HG03039 (cell line): ENCODE measurements around the gene AAR2.

Source experiments
- ATAC-seq: cut with Tn5 transposase; IDR thresholded peaks from one replicate; pipeline ENCODE4 v1.9.1; 2021; ENCODE audit warnings: mild to moderate bottlenecking, moderate library complexity; ENCODE audit not compliant: unreplicated experiment

AAR2 gene

GRCh38 chr20:36217226-36217625 lies 19.1 kb upstream of the AAR2 start:
- no peak for ATAC-seq

DNA sequence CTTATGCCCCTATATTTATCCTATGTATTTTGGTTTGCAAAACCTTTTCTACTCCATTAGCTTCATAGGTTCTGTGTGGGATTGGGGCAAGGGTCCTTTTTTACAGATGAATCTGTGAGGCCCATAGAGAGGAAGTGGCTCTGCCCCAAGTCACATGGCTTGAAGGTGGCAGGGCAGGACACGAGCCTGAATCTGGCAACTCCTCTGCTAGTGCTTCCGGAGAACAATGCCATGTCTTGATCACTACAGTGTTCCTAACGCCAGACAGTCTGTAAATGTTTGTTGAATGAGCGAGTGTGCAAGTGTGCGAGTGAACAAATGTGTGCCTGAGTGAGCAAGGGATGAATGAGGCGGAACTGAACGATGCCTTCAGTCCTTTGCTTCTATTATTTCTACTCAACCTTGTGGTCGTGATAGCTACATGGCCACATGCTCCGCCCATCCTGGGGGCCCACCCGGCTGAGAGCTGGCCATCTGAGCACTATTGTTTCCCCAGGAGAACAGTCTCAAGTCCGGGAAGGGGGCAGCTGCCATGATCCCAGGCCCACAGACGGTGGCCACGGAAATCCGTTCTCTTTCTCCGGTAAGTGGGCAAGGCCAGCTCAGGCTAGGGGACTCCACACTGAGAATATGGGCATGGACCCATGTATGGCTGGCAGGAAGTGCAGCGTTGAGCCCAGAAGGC lies 17.8 kb upstream of the AAR2 start:
- no peak for ATAC-seq

GRCh38 chr20:36219671-36220220 lies 16.5 kb upstream of the AAR2 start:
- ATAC-seq: no peak

DNA sequence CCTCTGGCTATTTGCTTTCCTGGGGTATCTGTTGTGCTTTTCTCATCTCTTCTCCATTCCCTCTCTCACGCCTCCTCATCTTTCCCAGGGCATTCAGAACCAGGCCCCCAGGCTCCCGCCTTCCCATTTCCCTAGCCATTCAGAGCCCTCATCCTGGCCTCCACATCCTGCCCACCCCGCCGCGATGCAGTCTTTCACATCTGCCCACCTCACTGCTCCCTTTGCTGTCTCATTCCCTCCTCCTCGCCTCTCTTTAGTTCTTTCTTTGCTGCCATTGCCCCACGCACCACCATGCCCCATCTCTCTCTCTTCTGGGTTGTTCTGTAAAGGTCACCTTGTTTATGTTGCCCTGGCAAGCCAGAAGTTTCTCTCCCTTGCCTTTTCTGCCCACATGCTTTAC lies 10.6 kb upstream of the AAR2 start:
- no peak for ATAC-seq

DNA sequence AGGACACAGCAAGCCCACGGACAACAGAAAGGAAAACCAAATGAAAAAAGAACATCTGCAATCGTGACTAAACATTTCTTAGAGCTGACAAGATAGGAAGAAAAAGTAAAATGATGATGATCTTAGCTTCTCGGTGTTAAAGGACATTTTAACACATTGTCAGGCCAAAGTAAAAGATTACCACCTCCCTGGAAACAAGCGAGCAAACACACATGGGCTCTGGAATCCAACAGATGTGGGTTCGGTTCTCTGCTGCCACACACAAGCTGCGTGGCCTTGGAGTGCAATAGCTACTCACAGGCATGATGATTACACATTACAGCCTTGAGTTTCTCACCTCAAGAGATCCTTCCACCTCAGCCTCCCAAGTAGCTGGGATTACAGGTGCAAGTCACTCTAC lies 7.5 kb upstream of the AAR2 start:
- ATAC-seq: no peak

- ATAC-seq: no peak
Measured at GRCh38 chr20:36230019-36230418, 6.3 kb upstream of the AAR2 start.

GRCh38 chr20:36231331-36231730 lies 4.9 kb upstream of the AAR2 start:
- ATAC-seq: no peak

- ATAC-seq: no peak
Measured at GRCh38 chr20:36234771-36235320, 1.4 kb upstream of the AAR2 start.

DNA sequence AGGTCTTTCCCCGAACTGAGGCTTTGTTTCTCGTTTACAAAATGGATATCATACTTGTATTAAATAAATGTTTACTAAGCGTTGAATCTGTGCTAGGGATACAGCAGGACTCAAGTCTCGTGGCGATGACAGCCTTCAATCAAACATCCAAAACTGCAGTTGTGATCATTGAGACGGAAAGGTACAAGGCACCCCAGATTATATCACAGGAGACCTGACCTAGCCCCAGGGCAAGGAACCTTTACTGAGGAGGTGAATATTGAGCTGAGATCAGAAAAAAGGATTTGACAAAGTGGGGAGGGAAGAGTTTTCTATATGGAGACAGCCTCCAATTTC lies 476 bp downstream of the AAR2 start:
- peak; percentile 13 for ATAC-seq

DNA sequence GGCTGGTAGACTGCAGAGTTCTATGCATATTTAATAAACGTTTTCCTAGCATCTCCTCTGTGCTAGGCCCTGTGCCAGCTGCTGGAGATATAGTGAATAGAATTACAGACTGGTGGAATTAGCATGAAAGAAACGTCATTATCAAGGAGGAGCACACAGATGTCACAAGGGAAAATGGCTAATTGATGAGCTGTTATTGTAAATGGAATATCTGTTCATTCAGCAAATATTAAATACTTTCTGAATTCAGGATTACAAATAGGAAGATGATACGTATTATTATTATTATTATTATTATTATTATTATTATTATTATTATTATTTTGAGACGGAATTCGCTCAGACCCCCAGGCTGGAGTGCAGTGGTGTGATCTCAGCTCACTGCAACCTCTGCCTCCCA lies 1.2 kb downstream of the AAR2 start:
- ATAC-seq: no peak

DNA sequence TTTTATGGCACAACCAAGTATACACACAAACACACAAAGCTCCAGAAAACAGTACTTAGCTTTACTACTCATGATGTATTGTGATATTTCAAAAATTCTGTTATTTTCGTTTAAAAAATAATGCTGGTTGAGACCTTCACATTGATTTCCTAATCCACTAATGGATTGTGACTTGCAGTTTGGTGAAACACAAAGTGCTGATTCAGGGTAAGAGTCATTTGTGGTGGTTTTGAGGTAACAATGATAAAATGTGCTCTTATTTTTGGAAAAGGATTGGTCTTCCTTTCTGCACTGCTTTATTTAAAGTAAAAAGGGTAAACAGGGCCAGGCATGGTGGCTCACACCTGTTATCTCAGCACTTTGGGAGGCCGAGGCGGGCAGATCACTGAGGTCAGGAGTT lies 1.9 kb downstream of the AAR2 start:
- ATAC-seq: no peak

- no peak for ATAC-seq
Measured at GRCh38 chr20:36238760-36239159, 2.5 kb downstream of the AAR2 start.

DNA sequence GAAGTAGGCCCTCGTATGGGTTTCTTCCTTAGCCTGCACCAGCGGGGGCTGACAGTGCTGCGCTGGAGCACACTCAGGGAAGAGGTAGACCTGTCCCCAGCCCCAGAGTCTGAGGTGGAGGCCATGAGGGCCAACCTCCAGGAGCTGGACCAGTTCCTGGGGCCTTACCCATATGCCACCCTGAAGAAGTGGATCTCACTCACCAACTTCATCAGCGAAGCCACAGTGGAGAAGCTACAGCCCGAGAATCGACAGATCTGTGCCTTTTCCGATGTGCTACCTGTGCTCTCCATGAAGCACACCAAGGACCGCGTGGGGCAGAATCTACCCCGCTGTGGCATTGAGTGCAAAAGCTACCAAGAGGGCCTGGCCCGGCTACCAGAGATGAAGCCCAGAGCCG lies 3.8 kb downstream of the AAR2 start:
- ATAC-seq: no peak

- ATAC-seq: no peak
Measured at GRCh38 chr20:36241678-36242077, 5.4 kb downstream of the AAR2 start.

DNA sequence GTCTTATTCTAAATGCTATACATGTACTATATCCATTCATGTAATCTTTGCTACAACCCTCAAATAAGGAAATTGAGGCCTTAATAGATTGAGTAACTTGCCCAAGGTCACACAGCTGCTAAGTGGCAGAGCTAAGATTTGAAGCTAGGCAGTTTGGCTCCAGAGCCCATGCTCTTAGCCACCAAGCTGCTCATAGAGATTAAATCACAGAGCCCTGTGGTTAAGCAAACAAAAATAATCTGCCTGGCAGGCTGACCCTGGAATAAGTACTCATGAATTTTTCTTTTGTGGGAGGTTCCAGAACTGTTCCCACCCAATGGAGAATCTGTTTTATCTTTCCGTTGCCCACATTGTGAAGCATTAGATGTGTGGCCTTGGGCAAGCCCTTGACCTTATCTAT lies 7.4 kb downstream of the AAR2 start:
- ATAC-seq: no peak

GRCh38 chr20:36246401-36246800 lies 10.1 kb downstream of the AAR2 start:
- ATAC-seq: no peak

DNA sequence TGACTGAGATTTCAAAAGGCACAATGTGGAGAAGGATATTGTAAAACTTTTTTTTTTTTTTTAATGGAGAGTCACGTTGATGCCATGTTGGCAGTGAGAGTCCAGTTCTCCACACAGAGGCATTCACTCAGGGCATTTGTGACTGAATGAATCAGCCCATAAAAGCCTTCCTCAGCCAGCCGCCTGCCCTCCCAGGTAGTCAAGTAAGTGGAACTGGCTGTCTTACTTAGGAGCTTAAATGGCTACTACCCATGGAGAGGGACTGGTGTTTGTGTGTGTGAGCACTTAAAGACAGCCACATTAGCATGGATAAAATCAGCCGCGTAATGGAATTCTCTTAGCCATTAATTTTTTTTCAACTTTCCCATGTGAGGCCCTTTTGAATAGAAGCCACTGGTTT lies 12.6 kb downstream of the AAR2 start:
- ATAC-seq: no peak

- no peak for ATAC-seq
Measured at GRCh38 chr20:36249450-36249849, 13.2 kb downstream of the AAR2 start.

DNA sequence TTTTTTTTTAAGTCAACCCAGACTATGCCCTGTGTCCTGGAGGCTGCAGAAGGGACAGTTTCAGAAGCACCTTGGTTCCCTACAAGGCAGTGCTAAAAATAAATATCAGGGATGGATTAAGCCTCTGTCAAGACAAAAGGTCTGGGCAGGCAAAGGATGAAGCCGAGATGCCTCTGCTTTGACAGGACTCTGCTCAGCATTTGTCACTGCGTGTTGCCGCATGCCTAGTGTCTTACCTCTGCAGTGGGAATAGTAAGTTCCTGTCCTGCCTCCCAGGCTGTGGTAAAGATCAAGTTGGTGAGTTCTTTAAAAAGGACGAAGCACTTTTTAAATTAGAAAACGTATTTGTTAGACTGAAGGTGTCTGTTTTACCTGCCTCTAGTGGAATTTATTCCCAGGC lies 15.1 kb downstream of the AAR2 start:
- no peak for ATAC-seq

DNA sequence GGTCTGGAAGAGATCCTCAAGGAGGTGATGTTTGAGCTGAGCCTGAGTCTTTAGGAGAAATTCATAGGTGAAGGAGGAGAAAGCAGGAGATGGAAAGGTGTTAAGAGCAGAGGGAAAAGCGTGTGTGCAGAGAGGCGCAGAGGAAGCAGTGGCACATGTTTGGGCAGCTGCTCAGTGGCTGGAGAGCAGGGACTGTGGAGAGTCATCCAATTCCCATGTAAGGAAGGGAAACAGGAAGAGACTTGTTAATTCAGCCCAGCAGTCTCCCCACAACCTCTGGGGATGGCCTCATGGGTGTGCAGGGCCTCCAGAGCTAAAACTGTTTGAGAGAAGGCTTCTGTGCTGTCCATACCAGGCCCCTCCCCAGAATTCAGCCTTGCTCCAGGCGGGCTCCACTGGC lies 16.2 kb downstream of the AAR2 start:
- ATAC-seq: no peak

DNA sequence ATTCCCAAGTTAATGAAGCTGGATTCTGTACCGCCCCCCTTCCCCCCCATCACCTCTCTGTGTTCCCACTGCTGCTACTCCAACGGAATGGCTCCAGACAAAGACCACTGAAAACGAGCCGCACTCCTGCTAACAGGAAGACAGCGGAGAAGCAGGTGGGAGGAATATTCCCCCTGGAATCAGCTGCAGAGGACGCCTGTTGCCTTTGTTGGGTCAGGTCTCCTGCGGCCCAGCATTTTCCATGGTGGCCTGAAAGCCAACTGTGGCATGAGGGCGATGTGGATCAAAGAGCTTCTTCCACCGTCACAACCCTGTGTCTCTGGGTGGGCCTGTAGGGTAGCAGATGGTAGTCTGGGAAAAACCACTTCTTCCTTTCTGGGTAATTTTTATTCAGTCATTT lies 16.8 kb downstream of the AAR2 start:
- ATAC-seq: no peak

- no peak for ATAC-seq
Measured at GRCh38 chr20:36254076-36254475, 17.8 kb downstream of the AAR2 start.

GRCh38 chr20:36255445-36255844 lies 19.2 kb downstream of the AAR2 start:
- no peak for ATAC-seq
